Smooth muscle cell of the brain vasculature (primary cell): ENCODE results near the gene TUBA3C.
"Not testable (repeated sequence)": the region's sequence is repeated elsewhere in the genome, so short reads cannot be mapped to it uniquely, and the experiment has no call there.

Source experiments
- DNase-seq: peaks from one replicate; pipeline ENCODE4 v3.0.0-alpha.2; 2012; ENCODE audit warnings: low read depth, low spot score

Gene TUBA3C

GRCh38 chr13:19181621-19182485 is at the start of gene TUBA3C:
Gene TUBA3C (minus strand): TSS chr13:19181824. CDS start chr13:19181747, 77 bp downstream.
- DNase-seq: no peak

DNA sequence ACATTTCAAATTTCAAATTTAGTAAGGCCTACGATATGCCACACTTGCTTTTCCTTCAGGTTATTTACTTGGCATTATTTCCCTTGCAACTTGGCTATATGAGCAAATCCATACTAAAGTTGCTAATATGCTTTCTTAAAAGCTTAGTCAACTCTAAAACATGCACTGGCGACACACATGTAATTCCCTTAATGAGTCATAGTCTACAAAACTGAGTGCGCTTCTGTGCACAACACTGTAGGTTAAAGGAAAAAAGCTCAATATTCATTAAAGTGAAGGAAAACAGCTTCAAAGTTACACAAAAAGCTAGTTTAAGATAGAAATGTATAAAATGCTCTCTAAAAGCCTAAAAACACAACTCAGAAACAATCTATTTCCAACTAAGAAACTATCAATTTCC is 25.8 kb upstream of the TUBA3C start:
- not testable (repeated sequence) for DNase-seq

- not testable (repeated sequence) for DNase-seq
These were observed 11.0 kb upstream of the TUBA3C start for GRCh38 chr13:19192622-19193021.

DNA sequence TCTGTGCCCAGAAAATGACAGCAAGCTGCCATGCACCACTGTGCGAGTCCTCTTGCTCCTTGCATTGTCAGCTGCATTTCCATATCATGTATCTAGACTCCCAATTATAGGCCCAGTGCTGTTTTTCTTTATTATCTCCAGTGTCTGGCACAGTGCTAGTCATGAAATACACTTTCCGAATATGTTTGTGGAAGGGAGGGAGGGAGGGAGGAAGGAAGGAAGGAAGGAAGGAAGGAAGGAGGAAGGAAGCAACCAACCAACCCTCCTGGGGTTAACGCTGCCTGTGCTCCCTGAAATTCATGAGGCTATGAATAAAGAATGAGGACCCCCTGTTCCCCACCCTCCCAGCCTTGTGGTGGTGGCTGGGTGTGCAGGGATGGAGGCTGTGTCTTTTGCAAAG is 8.3 kb upstream of the TUBA3C start:
- DNase-seq: not testable (repeated sequence)

- not testable (repeated sequence) for DNase-seq
These were observed 7.7 kb upstream of the TUBA3C start for GRCh38 chr13:19189368-19189767.

DNA sequence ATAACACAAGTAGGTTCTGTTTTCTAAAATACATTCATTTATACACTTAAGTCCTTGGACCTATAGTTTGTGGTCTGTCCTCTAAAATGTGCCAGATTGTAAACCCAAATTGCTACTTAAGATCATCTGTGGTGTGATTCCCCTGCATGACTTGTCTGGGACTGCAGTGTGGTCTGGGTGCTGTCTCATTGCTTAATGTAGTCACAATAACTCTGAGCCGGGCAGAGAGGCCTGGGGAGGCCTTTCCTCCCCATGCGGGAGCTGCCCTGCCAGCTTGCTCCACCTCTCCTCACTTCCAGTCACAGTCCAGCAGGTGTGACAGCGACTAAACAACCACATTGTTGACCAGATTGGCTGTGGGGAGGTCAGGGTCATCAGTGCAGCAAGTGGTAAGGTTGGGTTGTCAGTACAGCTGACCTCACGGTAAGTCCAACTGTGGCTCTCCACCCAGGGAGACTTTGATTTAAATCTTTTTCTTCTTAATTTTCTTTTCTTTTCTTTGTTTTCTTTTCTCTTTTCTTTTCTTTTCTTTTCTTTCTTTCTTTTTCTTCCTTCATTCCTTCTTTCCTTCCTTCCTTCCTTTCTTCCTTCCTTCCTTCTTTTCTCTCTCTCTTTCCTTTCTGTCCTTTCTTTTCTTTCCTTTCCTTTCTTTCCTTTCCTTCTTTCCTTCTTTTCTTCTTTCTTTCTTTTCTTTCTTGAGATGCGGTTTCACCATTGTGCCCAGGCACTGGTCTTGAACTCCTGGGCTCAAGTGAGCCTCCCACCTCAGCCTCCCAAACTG is 4.4 kb upstream of the TUBA3C start:
- DNase-seq: no peak

- no peak for DNase-seq
These were observed 3.7 kb upstream of the TUBA3C start for GRCh38 chr13:19185086-19185864.

GRCh38 chr13:19184176-19184575 is 2.6 kb upstream of the TUBA3C start:
- no peak for DNase-seq

- DNase-seq: no peak
These were observed 2.1 kb upstream of the TUBA3C start for GRCh38 chr13:19183676-19184075.

GRCh38 chr13:19182536-19182935 is 912 bp upstream of the TUBA3C start:
- DNase-seq: no peak

DNA sequence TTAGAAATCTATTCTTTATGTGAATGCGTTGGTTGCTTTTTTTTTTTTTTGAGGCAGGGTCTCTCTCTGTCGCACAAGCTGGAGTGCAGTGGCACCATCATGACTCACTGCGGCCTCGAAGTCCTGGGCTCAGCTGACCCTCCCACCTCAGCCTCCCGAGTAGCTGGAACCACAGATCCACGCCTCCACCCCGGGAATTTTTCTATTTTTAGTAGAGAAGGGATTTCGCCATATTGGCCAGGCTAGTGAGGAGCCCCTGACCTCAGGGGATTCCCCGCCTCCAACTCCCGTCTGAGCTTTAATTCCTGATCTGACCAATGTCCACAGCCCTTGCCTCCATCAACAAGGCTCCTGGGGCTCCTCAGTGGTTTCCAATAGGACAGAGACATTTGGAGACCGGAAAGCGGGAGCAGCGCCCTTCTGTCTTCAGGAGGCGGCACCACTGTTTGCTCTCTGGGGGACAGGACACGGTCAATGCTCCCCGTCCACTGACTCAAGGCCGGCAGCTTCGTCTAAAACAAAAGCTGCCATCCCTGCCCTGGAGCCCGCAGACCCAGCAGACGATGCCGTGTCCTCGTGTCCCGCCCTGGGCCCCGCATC is 503 bp downstream of the TUBA3C start:
- DNase-seq: no peak

DNA sequence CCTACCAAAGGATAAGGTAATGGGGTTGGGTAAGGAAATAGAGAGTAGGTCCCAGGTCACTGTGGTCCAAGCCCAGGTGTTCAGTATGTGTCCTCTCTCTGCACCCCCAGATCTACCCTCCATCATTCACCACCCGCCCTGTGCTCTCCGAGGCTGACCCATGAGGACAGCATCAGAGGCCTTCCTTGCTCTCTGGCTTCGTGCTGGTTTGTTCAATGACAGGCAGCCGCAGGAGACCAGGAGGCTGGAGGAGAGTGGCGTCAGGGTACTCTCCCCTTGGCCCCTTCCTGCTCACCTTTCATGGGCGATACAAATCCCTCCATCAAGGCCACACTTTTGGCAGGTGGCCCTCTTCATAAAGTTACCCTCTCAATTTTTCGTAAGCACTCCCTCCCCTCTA is 1.7 kb downstream of the TUBA3C start:
- DNase-seq: no peak

GRCh38 chr13:19178901-19179593 is 2.6 kb downstream of the TUBA3C start:
- no peak for DNase-seq

DNA sequence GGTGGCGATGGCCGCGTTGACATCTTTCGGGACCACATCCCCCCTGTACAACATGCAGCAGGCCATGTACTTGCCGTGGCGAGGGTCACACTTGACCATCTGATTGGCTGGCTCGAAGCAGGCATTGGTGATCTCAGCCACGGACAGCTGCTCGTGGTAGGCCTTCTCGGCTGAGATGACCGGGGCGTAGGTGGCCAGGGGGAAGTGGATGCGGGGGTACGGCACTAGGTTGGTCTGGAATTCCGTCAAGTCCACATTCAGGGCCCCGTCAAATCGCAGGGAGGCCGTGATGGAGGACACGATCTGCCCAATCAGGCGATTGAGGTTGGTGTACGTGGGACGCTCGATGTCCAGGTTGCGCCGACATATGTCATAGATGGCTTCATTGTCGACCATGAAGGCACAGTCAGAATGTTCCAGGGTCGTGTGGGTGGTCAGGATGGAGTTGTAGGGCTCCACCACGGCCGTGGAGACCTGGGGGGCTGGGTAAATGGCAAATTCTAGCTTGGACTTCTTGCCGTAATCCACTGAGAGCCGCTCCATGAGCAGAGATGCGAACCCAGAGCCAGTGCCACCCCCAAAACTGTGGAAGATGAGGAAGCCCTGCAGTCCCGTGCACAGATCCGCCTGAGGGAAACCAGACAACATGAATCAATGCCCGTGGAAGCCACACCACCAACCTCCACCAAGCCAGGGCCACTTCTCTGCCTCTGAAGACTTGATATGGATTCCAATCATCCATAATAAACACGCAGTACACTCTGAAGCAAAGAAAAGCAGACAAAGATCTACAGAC is 4.4 kb downstream of the TUBA3C start:
- not testable (repeated sequence) for DNase-seq

DNA sequence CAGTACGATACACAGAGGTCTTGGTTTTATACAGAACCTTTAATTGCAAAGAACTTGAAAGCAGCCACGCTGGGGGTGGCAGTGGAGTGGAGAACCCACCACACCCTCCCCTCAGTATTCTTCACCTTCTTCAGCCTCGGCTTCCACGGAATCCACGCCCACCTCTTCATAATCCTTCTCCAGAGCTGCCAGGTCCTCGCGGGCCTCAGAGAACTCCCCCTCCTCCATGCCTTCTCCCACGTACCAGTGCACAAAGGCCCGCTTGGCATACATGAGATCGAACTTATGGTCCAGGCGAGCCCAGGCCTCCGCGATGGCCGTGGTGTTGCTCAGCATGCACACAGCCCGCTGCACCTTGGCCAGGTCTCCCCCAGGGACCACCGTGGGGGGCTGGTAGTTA is 7.9 kb downstream of the TUBA3C start:
- DNase-seq: no peak

DNA sequence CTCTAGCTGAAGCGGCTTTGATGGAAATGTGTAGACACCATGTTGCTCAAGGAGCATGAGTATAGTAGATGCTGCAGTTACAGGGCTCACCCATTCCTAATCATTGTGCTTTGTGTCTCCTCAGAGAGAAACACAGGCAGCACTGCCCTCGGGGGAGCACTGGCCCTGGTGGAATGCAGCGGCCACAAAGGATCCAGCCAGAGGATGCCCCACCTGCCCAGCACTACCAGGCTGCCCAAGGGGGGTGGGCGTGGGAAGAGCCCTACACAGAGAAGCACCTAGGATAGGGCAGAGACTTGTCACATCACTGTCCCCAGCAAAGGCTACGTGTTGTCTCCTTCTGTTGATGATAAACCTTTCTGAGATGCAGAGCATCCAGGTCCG is 9.0 kb downstream of the TUBA3C start:
- no peak for DNase-seq

GRCh38 chr13:19172007-19172646 is 9.5 kb downstream of the TUBA3C start:
- DNase-seq: no peak

- no peak for DNase-seq
These were observed 10.1 kb downstream of the TUBA3C start for GRCh38 chr13:19171563-19171962.

GRCh38 chr13:19169991-19170390 is 11.6 kb downstream of the TUBA3C start:
- no peak for DNase-seq

DNA sequence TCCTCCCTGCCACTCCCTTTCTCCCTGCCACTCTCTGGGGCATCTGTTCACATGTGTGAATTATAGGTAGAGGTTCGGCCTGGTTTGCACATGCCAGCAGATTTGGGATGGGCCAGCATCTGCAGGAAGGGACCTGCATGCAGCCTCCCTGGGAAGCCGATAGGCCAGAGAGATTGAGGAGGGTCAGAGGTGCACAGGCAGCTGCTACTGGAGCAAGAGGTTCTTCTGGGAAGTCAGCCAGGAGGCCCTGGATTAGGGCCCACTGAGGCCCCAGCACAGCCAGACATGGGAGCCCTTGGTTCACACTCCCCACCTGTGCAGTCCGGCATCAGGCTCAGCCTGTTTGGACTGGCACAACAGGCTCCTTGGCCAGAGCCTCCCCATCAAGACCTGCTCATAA is 12.1 kb downstream of the TUBA3C start:
- DNase-seq: no peak
